ENCODE measurements around the gene KLC3.

DNA sequence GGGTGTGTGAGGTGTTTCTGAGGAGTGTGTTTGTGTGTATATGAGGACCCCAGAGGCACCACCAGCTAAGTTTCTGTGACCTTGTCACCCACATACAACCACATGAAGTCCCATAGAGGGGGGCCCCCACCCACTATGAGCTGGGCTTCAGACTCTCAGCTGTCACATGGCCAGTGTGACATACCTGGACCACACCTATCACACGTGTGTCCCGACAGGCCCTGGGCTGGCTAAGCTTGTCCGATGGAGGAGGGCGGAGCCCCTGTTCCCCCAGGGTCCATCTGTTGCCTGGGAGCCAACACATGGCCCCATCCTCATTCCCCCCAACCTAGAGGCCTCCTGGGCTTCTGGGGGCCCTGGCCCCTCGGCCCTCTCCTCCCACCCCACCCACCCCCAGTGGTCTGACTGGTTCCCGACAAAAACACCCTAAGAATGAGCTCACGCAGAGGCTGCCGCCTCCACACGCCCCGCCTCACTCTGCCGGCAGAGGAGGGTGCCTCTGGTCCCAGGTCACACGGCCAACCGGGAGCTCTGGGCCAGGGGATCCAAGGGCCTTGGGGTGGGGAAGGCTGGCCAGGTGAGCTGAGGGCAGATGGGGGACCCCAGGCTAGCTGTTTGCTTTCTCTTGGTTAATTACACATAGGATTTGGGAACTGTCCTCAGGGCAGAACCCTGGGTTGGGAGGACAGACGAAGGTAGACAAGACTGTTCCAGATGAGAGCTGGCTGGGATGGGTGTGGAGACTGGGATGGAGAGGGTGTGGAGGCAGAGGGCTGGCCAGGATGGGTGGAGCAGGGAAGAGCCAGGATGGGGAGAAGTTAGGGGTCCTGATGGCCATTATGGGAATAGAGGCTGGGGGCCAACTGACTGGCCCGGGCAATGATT is 4.3 kb downstream of the KLC3 start:
- TF ChIP-seq, protein P1, sequence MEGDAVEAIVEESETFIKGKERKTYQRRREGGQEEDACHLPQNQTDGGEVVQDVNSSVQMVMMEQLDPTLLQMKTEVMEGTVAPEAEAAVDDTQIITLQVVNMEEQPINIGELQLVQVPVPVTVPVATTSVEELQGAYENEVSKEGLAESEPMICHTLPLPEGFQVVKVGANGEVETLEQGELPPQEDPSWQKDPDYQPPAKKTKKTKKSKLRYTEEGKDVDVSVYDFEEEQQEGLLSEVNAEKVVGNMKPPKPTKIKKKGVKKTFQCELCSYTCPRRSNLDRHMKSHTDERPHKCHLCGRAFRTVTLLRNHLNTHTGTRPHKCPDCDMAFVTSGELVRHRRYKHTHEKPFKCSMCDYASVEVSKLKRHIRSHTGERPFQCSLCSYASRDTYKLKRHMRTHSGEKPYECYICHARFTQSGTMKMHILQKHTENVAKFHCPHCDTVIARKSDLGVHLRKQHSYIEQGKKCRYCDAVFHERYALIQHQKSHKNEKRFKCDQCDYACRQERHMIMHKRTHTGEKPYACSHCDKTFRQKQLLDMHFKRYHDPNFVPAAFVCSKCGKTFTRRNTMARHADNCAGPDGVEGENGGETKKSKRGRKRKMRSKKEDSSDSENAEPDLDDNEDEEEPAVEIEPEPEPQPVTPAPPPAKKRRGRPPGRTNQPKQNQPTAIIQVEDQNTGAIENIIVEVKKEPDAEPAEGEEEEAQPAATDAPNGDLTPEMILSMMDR (IDR thresholded peaks at IDR 0.05; ENCODE audit: borderline replicate concordance, extremely low read depth, low read length, poor library complexity, severe bottlenecking): no peak
- TF ChIP-seq EZH2 (IDR thresholded peaks at IDR 0.05; ENCODE audit: borderline replicate concordance, low read depth, low read length, severe bottlenecking): no peak
